BE2C (cell line): Measurements from ENCODE around the gene CCNC.

Source experiments
- DNase-seq: peaks from one replicate; pipeline ENCODE4 v3.0.0-alpha.2; 2020
- H3K27me3 ChIP-seq: fragments of 250-450 bp; sonication (Bioruptor Pico); 2 replicates; pipeline ENCODE4 v1.5.1; 2020; ENCODE audit warnings: mild to moderate bottlenecking
- H3K36me3 ChIP-seq: fragments of 250-450 bp; sonication (Bioruptor Pico); 2 replicates; pipeline ENCODE4 v1.5.1; 2020; ENCODE audit warnings: mild to moderate bottlenecking
- H3K4me1 ChIP-seq: fragments of 250-450 bp; sonication (Bioruptor Pico); 2 replicates; pipeline ENCODE4 v1.5.1; 2020
- H3K4me3 ChIP-seq: 2 replicates; pipeline ENCODE4 v1.5.1; 2011; ENCODE audit warnings: low read depth, low read length
- H3K9me3 ChIP-seq: fragments of 250-450 bp; sonication (Bioruptor Pico); 2 replicates; pipeline ENCODE4 v1.5.1; 2020
- TF ChIP-seq, protein P1 (sequence below): IDR thresholded peaks from 2 replicates; pipeline ENCODE4 v1.5.1; 2012; ENCODE audit warnings: mild to moderate bottlenecking, low read depth, low read length

The CCNC gene

DNA sequence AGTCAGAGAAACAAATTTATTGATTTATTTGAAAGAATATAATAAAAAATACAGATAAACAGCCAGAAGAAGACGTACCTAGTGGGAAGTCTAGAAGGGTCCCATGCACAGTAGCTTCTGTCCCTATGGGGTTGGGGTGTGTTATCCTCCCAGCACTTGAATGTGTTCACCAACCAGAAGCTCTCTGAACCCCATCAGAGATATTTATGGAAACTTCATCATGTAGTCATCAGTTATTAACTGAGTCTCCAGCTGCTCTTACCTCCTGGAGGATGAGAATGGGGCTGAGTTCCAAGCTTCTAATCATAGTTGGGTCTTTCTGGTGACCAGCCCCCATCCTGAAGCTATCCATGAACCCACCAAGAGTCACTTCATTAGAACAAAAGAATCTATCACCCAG lies 37.8 kb downstream of the CCNC start:
- Histone ChIP-seq H3K36me3 (peaks cover 22% of the 10 kb centered on the region), H3K9me3 (no peaks in the 10 kb centered on the region), H3K4me3 (no peak overlapping the region), H3K27me3 (no peaks in the 10 kb centered on the region), H3K4me1 (no peaks in the 10 kb centered on the region)
- TF ChIP-seq, protein P1, sequence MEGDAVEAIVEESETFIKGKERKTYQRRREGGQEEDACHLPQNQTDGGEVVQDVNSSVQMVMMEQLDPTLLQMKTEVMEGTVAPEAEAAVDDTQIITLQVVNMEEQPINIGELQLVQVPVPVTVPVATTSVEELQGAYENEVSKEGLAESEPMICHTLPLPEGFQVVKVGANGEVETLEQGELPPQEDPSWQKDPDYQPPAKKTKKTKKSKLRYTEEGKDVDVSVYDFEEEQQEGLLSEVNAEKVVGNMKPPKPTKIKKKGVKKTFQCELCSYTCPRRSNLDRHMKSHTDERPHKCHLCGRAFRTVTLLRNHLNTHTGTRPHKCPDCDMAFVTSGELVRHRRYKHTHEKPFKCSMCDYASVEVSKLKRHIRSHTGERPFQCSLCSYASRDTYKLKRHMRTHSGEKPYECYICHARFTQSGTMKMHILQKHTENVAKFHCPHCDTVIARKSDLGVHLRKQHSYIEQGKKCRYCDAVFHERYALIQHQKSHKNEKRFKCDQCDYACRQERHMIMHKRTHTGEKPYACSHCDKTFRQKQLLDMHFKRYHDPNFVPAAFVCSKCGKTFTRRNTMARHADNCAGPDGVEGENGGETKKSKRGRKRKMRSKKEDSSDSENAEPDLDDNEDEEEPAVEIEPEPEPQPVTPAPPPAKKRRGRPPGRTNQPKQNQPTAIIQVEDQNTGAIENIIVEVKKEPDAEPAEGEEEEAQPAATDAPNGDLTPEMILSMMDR, result no peak
- DNase-seq, result no peak

GRCh38 chr6:99522531-99522930 lies 45.9 kb downstream of the CCNC start:
- peaks cover 6% of the 10 kb centered on the region; the same call in 1 of the 2 replicates for H3K4me1 ChIP-seq
- no peak for DNase-seq
- no peaks in the 10 kb centered on the region for H3K27me3 ChIP-seq
- no peaks in the 10 kb centered on the region for H3K9me3 ChIP-seq
- TF ChIP-seq, protein P1, result no peak
- no peaks in the 10 kb centered on the region for H3K36me3 ChIP-seq
- no peak overlapping the region for H3K4me3 ChIP-seq

DNA sequence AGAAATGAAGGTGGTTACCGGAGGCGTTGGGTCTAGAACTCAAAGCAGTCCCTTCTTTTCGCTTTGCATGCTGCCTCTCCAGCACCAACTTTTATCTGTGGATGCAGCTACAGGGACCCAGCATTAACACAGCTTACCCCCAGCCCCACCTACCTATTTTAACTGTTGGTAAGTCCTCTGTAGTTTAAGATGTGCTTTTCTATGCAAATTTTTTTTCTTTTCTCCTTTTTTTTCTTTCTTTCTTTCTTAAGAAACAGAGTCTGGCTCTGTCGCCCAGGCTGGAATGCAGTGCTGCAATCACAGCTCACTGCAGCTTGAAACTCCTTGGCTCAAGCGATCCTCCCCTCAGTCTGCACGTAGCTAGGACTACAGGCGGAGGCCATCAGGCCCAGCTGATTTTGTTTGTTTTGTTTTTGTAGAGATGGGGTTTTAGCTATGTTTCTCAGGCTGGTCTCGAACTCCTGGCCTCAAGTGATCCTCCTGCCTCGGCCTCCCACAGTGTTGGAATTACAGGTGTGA lies 46.8 kb downstream of the CCNC start:
- TF ChIP-seq, protein P1, result no peak
- no peak for DNase-seq
- Histone ChIP-seq H3K4me3 (peak overlapping the region; percentile 83), H3K36me3 (no peaks in the 10 kb centered on the region), H3K27me3 (no peaks in the 10 kb centered on the region), H3K9me3 (no peaks in the 10 kb centered on the region), H3K4me1 (peaks cover 6% of the 10 kb centered on the region; the same call in 1 of the 2 replicates)

- H3K27me3 ChIP-seq, result no peaks in the 10 kb centered on the region
- H3K4me3 ChIP-seq, result peak overlapping the region; percentile 83
- peak; percentile 87 for DNase-seq
- TF ChIP-seq, protein P1, result peak; percentile 65
- H3K4me1 ChIP-seq, result peaks cover 6% of the 10 kb centered on the region; the same call in 1 of the 2 replicates
- H3K36me3 ChIP-seq, result no peaks in the 10 kb centered on the region
- no peaks in the 10 kb centered on the region for H3K9me3 ChIP-seq
Measured at GRCh38 chr6:99520855-99521632, 47.4 kb downstream of the CCNC start.

GRCh38 chr6:99519446-99519845 lies 49.0 kb downstream of the CCNC start:
- TF ChIP-seq, protein P1, result no peak
- DNase-seq, result no peak
- Histone ChIP-seq H3K9me3 (no peaks in the 10 kb centered on the region), H3K27me3 (no peaks in the 10 kb centered on the region), H3K4me3 (no peak overlapping the region), H3K4me1 (0 out of 2 replicates have a peak, but pooled peaks cover under 1% of the 10 kb centered on the region), H3K36me3 (no peaks in the 10 kb centered on the region)

- Histone ChIP-seq H3K36me3 (peaks cover 2% of the 10 kb centered on the region), H3K4me1 (0 out of 2 replicates have a peak, but pooled peaks cover 3% of the 10 kb centered on the region), H3K4me3 (peak overlapping the region; percentile 68), H3K27me3 (no peaks in the 10 kb centered on the region), H3K9me3 (no peaks in the 10 kb centered on the region)
- DNase-seq, result no peak
- TF ChIP-seq, protein P1, result no peak
Measured at GRCh38 chr6:99514089-99514488, 54.4 kb downstream of the CCNC start.
